GM20431 (cell line): Measurements from ENCODE around the gene MRGPRX2.

ENCODE experiments used
- in situ Hi-C: fragments of 300-500 bp; cut with MseI, MboI; formaldehyde crosslinking; loops from one replicate; pipeline ENCODE4 v1.15.0; 2020; ENCODE audit warnings: low sequenced_read_pairs; ENCODE audit not compliant: unreplicated experiment

The MRGPRX2 gene

DNA sequence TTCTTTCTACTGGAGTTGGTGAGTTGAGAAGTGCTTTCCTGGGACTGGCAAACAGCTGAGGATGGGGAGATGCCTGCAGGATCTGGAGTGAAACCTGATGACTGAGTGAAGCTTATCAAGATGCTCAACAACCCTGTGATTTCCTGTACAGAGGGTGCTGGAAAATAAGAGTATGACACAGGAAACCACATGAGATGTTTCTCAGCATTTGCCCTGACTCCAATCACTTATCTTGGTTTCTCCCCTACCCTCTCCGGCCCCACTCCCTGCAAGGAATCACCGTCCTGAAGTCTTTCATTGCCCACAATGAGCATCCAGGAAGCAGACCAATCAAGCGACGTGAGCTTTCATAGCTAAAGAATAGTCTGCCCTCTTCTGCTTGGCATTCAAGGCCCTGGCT is at the start of gene MRGPRX2:
Gene MRGPRX2, minus strand, starts transcription at position 89 of the 400 bp plus-strand sequence. CDS start 4,315 bp downstream, outside the sequence.
- in situ Hi-C loops = loop anchor here (25.0 kb wide), 1 partner anchor 677 kb away; no protein-coding TSS in a partner anchor

DNA sequence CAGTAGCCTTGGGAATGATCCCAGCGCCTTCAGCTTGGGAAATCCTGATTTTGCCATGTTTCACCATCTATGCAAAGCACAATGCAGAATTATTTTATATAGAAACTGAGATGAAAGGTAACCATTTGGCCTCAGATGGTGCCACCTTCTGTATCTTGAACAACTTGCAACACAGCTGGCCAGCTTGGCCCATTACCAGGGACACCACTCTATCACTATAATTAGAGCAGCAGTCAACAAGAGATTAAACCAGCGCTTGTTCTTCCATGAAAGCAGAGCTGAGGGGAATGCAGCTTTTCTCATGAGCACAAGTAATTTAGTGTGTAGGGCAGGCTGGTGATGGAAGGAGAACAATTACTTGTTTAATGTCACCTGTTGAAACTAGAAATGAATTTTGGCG is 49.8 kb upstream of the MRGPRX2 start:
- in situ Hi-C loops = no loop called here

DNA sequence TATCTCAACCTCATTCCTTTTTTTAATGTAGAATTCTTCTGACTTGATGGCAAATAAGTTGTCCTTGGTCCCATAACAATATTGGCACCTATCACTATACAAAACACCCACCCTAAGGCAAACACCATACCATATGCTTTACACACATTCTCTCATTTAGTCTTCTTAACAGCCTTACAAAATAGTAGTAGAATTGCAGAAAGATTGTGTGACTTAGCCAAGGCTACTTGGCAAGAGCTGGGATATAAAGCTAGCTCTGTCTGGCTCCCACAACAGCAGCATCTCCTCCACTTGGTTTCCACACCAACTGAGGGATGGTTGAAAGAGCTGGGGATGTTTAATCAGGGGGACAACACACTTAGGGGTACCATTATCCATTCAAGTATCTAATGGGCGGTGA is 46.6 kb upstream of the MRGPRX2 start:
- in situ Hi-C loops = no loop called here

DNA sequence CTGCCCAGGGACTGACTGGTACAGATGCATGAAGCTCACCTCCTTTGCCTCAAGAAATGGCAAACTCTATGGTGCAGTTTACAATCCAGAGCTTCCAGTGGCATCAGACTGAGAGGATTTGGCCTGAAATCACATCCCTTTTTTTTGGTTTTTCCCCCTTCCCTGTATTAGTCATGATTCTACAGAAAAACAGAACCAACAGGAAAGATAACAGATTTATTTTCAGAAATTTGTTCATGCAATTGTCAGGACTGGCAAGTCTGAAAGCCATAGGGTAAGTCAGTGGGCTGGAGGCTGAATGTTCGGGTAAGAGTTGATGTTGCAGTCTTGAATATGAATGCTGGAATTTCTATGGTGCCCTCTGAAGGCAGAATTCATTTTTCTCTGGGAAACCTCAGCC is 44.5 kb upstream of the MRGPRX2 start:
- in situ Hi-C loops = no loop called here

DNA sequence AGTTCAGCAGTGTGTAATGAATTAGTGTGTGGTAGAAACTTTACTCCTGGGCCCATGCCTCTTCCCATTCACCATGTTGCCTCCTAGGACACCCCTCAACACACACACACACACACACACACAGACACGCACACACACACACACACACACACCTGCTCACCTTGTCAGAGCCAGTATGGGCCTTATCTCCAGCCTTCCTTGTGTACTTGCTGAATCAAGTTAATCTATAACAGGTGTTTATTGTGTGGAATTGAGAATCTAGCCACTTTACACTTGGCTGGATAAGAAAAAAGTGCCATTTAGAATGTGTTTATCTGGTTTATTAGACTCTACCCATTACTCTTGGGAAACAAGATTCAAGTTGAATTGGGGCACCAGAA is 42.0 kb upstream of the MRGPRX2 start:
- in situ Hi-C loops = no loop called here

DNA sequence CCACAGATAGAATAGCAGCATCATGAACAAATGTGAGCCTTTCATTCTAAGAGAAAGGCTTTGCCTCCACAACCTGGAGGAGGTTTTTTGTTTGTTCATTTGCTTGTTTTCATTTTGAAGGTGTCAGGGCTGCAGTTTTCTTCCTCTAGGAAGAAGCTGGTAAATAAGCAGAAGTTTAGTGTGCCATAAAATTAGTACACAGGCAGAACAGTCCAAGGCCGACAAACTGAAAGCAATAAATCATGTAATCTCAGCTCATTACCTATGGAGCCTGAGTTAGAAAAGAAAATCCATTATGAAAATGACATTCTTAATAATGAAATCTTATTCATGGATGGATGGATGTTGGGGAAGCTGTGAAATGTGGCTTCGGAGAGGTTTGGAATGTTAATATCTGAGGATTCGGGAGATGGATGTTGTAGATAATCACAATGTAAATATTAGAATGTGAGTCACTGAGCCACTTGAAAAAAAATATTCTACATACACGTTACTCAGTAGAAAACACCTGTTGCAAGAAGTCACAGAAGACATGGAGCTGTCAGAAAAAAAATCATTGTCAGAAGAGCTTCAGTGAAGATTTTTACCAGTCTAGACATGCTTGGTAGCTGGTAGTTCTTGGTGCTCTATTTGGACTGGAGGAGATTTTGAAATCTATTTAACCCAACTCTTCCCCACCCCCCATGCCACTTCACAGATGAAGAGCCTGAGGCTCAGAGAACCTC is 41.4 kb upstream of the MRGPRX2 start:
- in situ Hi-C loops = no loop called here

DNA sequence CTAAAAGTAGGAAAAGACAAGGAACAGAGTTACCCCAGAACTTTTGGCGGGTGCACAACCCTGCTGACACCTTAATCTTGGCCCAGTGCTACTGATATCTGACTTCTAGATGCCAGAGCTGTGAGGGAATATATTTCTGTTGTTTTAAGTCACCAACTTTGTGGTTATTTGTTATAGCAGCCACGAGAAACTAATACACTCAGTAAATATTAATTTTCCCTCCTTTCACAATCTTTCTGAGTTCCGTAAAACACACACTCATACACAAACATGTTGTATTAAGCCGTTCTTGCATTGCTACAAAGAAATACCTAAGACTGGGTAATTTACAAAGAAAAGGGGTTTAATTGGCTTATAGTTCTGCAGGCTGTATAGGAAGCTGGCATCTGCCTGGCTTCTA is 40.4 kb upstream of the MRGPRX2 start:
- in situ Hi-C loops = no loop called here

DNA sequence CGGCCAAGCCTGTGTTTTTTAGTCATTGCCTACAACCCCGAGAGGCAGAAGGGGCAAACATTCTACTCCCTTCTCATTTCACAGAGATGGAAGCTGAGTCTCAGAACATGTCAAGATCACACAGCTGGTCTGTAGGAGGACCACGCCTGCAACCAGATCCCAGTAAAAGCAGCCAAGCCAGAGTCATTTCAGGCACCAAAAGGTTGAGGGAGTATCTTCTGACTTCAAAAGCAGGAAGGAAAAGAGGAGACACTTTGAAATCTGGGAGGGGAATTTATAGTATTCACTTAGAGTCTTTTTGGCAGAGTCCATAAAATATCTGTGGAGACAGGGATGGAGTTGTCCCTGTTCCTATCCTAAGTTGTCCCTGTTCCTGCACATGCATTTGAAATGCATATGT is 38.6 kb upstream of the MRGPRX2 start:
- in situ Hi-C loops = no loop called here

DNA sequence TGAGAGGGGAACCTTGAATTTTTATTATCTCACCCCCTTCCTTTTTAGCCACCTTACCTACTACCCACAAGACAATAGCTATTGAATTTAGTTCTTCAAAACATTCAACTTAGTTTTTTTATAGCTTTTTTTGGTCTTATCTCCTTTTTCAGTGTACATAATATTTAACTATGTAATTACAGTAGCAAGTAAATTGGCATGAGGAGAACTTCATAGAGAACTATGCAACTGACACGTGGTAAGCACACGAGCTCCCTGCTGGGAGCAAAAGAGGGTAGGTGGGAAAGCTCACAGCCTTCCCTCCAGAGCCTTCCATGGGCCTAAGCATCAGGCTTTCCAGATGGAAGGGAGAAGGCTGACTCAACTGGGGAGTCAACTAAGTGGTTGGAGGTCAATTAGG is 34.3 kb upstream of the MRGPRX2 start:
- in situ Hi-C loops = no loop called here

DNA sequence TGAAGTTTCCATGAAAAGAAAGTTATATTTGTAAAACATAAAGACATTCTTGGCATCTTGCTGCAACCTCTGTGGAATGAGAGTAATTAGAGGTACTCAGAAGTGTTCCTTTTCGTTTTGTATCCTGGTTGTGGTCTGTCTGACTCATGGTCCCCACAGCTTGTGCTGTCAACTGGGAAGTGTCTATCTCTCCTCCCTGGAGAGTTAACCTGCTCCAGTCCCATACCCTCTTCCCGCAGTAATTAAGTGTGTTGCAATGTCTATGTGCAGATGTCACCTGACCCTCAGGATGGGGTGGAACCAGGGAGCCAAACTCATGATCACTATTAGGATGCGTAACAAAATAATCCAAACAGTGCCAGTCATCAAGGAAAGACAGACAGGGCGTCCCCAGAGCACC is 33.5 kb upstream of the MRGPRX2 start:
- in situ Hi-C loops = no loop called here

DNA sequence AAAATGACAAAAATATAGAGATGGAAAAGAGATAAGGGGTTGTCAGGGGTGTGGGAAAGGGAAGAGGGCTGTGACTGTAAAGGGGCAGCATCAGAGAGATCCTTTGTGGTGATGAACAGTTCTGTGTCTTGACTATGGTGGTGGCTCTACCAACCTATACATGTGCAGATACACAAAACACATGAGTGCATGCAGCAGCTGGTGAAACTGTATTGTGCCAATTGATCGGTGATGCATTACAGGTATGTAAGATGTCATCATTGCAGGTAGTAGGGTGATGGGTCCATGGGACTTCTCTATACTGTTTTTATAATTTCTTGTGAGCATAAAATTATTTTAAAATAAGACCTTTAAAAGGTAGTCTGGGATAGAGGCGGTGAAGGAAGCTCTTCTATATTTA is 32.3 kb upstream of the MRGPRX2 start:
- in situ Hi-C loops = no loop called here

DNA sequence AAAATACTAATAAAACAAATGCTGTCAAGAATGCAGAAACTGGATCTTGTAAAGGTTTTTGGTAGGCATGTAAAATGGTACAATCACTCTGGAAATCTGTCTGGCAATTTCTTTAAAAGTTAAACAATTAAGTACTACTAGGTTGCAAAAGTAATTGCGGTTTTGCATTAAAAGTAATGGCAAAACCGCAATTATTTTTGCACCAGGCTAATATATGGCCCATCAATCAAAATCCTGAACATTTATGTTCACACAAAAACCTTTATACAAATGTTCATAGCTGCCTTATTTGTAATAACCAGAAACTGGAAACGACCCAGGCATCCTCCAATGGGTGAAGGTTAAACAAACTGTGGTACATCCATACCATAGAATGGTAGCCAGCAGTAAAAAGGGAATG is 31.8 kb upstream of the MRGPRX2 start:
- in situ Hi-C loops = no loop called here

DNA sequence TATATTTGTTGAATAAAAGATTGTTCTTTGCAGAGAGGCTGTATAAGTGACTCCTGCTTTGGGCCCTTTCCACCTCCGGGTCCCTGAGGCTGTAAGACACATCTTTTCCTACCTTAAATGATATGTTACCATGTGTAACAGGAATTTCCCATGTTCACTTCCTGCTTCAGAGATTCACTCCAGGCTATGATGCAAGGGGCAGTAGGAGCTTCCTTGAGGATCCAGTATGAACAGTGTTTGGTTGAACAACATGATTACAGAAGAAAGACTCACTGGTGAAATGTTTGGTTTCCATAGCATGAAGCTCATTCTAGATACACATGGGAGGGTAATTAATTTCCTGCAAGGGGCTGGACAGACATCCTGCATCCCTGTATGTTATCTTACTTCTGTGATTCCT is 30.8 kb upstream of the MRGPRX2 start:
- in situ Hi-C loops = no loop called here

DNA sequence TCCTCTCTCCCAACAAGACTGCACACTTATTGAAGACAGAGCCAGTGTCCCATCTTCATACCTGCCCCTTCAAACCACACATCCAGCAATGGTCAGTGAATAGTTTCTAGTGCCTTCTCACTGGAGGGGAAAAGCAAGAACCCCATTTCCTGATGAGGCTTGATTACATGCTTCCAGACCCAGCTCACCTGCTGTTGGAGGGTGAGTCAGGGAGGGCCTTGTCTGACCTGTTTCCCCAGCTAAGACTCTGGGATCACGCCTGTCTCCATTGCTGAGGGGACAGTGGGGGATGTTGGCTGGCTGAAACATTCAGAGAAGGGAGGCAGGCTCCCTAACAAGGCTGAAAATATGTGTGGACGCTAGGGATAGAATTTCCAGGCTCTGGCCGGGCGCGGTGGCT is 28.9 kb upstream of the MRGPRX2 start:
- in situ Hi-C loops = no loop called here

DNA sequence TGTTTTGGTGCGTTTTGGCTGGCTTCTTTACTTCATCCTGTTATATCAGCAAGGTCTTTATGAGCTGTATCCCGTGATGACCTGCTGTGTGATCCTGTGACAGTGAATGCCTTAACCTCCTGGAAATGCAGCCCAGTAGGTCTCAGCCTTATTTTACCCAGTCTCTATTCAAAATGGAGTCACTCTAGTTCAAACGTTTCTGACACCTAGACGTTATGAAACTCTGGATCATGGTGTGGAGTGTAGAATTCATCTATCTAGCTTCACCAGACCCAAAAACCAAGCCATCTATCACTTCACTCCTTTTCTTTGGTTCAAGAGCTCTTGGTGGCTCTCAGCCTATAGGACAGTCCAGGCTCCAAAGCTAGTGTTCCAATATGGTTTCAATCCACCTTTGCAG is 28.3 kb upstream of the MRGPRX2 start:
- in situ Hi-C loops = no loop called here

DNA sequence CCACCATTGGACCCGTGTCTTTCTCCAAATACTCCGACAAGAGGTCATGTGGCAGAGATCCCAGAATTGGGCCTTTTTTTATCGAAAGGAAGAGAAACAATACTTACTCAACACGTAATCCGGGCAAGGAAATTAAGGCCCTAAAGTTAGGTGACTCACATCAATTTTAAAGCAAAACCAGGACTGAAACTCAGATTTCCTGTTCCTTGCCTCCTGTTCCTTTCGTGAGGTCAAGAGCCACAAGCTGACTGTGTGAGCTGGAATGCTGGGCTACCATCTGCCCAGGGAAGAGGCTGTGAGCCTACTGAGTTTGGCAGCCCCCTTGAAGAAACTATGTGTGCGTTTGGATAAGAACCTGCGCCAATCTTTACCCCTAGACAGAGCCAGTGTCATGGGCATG is 27.1 kb upstream of the MRGPRX2 start:
- in situ Hi-C loops = no loop called here

DNA sequence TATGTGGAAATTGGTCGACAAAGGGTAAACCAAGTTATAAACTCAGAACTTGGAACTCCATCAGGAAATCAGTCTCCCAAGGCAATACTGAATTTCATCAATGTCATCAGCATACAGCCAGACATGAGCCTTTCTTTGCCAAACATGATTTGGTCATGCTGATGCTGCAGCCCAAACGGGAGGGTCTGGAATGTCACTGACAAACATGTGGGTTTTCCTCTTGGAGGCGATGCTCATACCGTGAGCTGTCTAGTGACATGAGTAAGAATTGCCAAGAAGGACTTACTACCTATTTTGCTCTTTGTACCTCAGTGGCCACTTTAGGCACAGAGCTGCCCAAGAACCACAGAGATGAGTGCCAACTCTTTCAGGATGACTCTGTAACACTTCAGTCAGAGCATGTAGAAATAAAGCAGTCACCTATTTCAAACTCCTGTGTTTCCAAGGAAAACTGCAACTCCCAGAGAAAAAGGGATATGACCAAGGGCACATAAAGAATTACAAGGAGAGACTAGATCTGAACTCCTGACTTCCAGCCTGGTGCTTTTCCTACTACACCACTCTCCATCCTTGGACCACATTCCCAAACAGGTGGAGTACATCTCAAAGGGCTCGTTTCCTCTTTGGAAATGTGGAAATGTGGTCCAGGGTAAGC is 24.3 kb upstream of the MRGPRX2 start:
- in situ Hi-C loops = no loop called here

DNA sequence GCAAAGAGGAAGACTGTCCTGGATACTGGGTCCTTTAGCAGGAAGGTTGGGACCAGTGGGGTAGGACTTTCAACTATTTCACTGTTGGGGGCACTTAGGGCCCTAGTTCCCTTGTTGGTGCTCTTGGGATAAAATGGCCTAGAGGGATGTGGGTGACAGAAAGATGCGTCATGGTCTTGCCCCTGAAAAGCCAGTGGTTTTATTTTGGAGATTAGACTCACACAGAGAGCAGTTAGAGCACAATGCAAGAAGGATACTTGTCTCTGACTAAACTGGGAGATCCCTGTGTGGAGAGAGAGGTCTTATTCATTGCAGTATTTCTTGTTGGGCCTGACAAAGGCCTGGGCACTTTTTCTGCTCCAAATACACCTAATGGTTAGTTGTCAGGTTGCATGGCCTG is 22.6 kb upstream of the MRGPRX2 start:
- in situ Hi-C loops = no loop called here

DNA sequence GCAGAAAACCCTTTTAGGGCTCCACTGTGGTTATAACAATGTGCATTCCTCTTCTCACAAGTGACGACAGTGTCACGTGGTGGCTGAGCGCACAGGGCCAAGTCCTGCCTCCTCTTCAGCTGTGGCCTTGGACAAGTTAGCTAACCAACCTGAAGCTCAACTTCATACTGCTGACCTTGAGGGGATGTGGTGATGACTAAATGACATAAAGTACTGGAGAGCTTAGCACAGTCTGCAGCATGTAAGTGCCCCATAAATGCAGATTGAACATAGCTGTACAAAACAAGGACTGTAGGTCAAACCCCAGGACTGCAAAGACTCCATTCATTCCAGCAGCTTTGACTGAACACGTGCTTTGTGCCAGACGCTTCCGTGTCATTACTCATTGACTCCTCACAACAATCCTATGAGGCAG is 20.1 kb upstream of the MRGPRX2 start:
- in situ Hi-C loops = no loop called here

DNA sequence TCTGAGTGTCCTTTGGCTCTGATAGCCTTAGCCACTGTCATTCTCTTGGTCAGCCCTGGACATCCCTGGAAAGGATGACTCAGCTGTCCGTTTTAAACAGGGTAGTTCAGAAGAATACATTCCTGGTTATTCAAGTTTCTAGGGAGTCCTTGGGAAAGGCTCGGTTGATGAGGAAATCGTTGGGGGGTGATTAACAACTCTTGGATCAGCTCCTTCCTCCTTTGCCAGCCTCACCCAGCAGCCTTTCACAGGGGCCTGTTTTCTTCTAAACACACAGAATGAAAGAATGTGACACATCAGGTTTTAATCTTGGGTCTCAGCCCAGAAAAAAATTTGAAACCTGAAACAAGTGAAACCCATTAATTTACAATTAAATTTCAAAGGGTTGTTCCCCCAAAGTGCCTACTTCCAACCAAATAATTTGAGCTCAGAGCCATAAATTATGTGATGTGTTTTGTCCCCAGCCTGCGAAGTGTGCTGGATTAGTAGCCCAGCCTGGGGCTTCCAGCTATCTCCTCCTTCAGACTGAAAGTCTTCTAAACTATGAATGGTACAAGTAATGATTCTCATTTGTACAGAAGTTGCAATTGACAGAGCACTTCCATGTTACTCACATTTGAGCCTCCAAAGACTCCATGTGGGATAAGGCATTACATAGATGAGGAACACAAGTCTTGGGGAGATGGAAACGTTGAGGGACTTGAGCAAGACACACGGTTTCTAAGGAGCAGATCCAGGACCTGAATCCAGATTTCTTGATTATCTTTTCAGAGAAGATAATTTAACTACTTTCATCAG is 19.3 kb upstream of the MRGPRX2 start:
- in situ Hi-C loops = loop anchor here (10.0 kb wide), 1 partner anchor 475 kb away; no protein-coding TSS in a partner anchor

DNA sequence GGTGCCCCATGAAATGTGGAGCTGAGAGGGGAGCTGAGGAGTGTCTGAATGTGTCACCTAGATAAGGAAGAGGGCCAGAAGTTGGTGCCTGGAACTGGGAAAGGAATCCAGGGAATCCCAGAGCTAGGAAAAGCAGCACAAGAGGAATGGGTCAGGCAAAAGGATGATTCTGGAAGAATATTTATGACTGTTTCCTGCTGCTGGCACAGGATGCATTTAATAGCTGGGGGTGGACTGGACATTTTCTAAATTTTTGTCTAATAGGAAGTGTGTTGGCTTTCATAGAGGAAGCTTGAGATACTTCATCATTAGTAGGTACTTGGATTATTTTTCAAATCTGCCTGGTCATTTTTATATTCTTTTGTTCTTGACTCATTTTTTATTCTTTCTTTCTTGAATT is 17.4 kb upstream of the MRGPRX2 start:
- in situ Hi-C loops = loop anchor here (10.0 kb wide), 1 partner anchor 477 kb away; no protein-coding TSS in a partner anchor
